ENCODE results near the gene ADAMTS17.

Gene ADAMTS17, protein sequence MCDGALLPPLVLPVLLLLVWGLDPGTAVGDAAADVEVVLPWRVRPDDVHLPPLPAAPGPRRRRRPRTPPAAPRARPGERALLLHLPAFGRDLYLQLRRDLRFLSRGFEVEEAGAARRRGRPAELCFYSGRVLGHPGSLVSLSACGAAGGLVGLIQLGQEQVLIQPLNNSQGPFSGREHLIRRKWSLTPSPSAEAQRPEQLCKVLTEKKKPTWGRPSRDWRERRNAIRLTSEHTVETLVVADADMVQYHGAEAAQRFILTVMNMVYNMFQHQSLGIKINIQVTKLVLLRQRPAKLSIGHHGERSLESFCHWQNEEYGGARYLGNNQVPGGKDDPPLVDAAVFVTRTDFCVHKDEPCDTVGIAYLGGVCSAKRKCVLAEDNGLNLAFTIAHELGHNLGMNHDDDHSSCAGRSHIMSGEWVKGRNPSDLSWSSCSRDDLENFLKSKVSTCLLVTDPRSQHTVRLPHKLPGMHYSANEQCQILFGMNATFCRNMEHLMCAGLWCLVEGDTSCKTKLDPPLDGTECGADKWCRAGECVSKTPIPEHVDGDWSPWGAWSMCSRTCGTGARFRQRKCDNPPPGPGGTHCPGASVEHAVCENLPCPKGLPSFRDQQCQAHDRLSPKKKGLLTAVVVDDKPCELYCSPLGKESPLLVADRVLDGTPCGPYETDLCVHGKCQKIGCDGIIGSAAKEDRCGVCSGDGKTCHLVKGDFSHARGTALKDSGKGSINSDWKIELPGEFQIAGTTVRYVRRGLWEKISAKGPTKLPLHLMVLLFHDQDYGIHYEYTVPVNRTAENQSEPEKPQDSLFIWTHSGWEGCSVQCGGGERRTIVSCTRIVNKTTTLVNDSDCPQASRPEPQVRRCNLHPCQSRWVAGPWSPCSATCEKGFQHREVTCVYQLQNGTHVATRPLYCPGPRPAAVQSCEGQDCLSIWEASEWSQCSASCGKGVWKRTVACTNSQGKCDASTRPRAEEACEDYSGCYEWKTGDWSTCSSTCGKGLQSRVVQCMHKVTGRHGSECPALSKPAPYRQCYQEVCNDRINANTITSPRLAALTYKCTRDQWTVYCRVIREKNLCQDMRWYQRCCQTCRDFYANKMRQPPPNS

DNA sequence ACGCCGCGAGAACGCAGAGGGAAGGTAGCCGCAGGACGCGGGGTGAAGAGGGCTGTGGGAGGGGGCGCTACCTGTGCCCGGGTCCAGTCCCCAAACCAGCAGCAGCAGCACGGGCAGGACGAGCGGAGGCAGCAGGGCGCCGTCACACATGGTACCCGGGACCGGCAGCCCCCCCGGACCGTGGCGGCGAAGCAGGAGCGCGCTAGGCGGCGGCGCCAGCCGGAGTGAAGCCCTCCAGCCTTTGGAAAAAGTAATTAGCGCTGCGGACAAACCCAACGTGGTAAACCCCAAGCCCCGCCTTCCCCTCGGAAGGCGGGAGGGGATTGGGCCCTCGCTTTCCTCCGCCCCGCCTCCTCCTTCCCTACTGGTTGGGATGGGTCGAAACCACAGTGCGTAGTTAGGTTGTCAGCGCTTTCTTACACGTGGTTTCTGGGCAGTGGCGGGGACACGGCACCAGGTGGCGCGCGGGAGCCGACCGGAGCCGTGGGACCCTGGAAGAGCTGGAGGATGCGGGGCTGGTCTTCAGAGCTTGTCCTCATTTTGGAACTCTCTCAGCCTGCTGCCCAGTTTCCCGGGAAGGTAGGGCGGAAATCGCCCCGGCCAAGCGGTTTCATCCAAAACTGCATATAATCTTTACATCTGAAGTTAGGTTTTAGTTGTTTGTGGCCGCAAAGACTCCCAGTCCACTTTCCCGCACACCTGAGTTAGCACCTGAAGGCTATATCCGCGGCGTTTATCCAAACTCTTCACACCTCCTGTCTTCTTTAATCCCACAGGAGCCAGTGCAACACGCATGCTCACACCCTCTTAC lies at the start of gene ADAMTS17:
Gene ADAMTS17, minus strand, starts transcription at position 226 of the 811 bp plus-strand sequence. Its CDS starts 76 bp downstream, at position 150.
- DNase-seq, result peak; percentile 97

DNA sequence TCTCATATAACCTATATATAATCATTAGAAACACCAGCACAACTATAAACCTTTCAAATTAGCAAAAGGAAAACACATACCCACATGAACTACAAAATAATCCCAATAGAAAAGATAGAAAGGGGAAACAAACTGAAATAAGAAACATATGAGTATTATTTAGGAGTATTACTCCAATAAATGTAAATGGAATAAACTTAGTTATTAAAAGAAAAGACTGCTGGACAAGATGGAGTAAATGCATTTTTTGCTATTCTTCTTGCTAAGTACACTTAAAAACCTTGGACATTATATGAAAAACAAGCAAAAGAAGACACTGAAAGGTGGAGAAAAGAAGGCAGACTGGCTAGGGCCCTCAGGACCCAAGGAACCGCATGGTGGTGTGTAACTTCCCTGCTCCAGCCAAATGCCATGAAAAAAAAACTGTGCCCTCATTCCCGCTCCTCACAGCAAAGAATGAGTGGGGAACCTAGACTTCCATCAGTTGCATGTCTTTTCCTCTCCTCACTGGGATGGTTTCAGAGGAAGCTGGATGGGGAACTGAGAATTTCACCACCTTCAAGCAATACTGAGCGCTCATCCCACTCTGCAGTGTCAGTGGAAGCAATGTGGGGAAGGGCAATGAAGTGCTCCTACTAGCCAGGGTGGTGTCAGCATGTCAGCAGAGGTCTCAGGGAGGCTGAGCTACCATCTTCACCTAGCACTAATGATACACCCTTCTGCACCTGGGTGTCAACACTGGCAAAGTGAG lies 43.7 kb upstream of the ADAMTS17 start:
- no peak for DNase-seq

DNA sequence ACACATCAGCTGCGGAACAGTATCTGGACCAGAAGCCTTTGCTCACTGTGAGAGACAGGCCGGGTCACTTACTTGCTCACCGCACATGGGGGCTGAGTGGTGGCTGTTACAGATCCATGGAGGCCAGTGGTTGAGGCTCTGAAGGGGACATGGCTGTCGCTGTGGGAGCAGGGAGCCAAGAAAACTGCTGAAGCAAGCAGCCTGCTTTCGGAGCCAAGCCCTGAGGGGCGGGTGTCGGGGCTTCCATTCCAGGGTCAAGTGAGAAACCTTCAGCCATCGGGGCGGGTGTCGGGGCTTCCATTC lies 42.3 kb upstream of the ADAMTS17 start:
- DNase-seq, result no peak

DNA sequence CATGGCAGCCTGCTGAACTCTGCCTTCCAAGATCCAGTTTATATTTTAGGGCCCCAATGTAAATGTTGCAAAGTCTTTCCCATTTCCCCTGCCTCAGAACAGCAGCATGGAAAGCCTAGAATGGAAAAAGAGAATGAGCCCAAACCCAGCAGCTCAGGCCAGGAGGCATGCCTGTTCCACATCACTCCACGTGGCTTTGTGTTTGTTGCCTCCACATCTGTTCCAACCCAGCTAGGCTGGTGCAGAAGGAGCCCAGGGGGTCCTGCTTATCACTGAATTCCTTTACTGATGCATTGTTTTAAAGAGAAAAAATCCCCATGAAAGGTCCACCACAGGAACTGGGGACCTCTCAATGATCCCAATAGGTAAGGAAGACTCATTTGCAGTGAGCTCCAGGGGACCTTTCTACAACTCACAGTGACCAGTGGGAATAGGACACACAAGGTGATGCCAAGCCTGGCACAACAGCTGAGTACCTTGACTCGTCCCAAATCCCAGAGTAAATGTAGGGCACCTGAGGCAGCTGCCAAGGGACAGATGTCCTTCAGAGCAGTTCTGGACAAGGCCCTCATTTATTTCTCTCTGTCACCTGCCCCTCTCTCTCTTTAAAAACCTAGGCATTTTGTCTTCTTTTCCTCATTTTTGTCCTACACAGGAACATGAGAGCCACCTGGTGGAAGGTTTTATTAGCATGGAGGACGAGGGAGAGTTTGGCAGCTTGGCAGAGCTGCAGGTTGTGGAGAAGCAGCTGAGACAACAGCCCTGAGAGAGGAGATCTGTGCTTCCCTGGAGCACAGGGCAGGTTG lies 41.7 kb upstream of the ADAMTS17 start:
- DNase-seq, result no peak

DNA sequence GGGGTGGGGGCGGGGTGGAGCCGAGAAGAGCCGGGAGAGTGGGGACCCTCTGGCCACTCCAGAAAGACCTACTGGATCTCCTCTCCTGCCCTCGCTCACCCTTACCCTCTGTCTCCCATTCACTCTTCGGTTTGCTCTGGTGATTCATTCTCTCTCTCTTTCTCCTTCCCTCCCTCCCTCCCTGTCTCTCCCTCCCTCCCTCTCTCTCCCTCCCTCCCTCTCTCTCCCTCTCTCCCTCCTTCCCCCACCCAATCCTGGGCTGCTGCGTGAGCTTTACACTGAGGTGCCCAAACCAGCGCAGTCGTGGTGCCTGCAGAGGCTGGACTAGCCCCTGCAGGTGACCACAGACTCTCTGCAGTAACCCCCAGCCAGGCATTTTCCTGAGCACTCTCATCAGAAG lies 32.2 kb upstream of the ADAMTS17 start:
- no peak for DNase-seq

DNA sequence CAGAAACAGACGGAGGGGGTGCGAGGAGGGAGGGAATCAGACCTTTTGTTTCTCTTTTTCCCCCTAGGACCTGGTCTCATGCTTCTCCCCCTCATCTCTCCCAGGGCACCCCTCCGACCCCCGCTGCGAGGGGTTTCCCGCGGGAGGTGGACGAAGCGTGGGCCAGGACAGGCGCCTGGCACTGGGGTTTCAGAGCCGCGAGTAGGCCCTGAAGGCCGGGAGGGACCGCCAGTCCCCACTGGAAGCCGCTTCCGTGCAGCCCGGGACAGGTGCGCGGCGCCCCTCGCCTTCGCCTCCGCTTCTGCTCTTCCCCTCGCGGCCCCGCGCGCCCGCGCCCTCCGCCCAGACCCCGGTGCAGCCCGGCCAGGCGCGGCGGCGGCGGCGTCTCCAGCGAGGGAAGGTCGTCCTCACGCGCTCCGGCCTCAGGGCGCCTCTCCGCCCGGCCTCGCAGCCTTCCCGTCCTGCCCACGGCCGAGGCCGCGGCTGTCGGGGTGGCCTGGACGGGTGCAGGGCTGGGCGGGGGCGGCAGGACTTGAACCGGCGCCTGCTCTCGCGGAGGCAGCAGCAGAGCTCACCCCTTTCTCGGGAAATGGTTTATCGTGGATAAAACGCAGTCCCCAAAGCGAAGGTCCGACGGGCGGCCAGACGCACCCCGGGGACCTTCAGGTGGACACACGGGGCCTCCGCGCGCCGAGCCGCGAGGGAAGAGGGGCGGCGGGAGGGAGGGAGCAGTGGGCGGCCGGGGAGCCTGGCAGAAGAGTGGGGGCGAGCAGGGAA lies 31.5 kb upstream of the ADAMTS17 start:
- no peak for DNase-seq

DNA sequence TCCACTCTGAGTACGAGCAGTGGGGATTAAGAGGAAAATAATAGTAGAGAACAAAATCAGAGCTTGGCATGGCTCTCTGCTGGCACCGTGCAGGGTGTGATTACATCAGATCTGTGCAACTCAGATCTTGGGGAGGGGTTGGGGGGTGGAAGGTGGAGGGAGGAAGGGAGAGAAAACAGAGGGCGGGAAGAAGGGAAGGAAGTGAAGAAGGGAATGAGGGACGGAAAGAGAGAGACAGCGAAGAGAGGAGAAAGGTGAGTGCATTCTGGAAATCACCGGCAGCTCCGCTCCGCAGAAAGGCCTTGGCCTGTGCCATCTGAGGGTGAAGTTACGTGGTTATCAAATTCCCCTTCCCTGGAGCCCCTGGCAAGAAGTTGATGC lies 31.0 kb upstream of the ADAMTS17 start:
- DNase-seq, result no peak

DNA sequence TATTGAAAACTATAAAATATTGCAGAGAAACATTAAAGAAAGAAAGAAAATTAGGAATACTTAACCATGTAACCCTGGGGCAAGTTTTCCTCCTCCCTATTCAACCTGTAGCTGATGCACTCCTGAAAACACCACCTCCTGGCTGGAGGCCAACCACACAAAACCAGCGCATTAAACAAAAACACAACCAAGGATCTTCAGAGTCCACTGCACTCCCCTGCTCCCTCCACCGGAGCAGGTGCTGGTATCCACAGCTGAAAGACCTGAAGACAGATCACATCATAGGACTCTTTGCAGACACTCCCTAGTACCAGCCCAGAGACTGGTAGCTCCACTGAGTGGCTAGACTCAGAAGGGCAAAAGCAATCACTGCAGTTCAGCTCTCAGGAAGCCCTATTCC lies 13.6 kb upstream of the ADAMTS17 start:
- DNase-seq, result no peak

DNA sequence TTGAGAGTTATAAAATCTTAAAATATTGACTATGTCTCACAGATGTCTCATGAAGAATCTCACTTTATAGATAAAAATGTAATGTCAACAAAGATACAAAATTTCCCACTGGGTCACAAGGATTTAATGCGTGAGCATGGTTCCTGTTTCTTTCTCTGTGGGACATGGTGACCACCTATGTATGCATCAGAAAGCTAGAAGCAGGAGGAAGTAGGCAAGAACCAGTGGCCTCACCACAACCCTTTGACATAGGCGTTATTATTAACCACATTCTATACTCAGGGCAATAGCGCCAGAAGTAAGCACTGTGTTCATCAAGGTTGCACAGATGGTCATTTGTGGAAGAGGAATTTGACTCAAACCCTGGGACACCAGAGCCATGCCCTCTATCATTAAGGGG lies 11.7 kb upstream of the ADAMTS17 start:
- no peak for DNase-seq

DNA sequence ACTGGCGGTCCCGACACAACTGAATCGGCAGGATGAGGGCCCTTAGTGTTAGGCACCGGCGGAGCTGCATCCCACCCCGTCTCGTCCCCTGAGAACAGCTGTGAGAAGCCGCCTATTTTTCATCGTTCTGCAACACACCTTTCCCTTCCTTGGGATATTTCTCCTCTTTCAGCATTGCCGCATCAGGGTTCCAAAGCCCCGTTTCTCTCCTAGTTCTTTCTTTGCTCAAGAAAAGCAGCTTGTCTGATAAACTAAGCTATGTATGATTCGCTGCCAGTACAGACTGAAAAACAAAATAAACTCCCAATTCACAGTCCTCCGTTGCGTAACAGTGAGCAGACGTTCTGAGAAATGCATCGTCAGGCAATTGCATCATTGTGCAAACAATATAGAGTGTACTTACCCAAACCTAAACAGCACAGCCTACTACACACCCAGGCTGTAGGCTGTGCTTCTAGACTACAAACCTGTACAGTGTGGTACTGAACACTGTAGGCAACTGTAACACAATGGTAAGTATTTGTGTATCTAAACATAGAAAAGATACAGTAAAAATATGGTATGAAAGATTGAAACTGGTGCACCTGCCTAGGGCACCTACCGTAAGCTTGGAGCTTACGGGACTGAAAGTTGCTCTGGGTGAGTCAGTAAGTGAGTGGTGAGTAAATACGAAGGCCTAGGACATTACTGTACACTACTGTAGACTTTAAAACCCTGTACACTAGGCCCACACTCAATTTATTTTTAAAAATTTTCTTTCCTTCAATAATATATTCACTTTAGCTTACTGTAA lies 8.9 kb upstream of the ADAMTS17 start:
- no peak for DNase-seq

DNA sequence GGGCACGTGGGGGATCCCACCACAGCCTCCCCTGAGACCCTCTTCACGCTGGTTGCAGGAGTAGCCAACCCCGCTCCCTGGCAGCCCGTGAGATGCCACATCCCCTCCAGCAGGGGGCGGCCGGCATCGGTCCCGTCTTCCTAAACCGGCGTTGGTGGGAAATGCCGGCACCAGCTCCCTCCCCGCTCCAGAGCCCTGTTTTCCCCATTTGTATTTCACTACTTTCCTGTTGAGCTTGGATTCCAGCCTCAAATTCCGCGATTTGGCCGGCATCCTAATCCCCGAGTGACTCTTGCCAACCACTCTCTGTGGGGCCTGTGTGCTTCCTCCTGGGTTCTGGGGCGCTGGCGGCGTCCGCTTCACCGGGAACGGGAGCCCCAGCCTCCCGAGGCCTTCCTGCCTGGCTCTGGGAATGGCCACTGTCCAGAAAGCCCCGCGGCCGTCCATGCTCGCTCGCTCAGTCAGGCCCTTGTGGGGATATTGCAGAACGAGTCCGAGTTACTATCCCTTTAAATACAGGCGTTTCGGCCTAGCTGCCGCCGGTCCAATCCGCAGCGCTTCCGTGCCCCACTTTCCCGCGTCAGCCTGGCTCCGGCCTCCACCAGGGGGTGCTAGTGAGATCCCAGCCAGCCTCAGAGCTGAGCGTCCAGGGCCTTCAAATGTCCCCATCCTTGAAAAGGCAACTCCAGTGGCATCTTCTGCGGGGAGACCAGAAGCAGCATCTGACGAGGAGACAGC lies 8.1 kb upstream of the ADAMTS17 start:
- DNase-seq, result peak; percentile 95

DNA sequence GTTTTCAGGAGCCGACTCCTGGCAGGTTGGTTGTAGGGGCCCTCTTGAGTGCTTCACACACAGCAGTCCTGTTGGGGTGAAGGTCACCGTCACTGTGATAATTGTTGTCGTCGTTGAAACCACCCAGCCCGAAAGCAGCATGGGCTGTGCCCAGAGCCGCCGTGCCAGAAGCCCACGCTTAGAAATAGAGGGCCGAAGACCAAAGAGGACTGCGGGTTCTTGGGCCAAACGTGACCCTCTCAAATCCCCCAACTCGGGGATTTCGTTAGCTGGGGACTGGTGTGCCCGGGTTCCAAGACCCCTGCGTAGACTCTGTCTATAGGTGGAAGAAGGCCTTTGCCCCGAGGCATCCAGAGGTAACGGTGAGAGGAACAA lies 7.5 kb upstream of the ADAMTS17 start:
- DNase-seq, result no peak

DNA sequence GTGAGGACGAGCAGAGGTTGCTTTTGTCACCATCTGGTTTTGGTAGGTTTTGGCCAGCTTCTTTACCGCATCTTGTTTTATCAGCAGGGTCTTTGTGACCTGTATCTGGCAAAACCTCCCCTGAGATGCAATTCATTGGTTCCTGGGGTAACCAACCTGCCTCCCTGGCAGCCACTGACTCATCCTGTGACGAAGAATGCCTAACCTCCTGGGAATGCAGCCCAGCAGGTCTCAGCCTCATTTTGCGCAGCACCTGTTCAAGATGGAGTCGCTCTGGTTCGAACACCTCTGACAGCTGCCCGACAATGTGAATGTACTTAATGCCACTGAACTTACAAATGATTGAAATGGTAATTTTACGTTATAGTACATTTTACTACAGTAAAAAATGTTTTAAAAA lies 6.8 kb upstream of the ADAMTS17 start:
- DNase-seq, result no peak

DNA sequence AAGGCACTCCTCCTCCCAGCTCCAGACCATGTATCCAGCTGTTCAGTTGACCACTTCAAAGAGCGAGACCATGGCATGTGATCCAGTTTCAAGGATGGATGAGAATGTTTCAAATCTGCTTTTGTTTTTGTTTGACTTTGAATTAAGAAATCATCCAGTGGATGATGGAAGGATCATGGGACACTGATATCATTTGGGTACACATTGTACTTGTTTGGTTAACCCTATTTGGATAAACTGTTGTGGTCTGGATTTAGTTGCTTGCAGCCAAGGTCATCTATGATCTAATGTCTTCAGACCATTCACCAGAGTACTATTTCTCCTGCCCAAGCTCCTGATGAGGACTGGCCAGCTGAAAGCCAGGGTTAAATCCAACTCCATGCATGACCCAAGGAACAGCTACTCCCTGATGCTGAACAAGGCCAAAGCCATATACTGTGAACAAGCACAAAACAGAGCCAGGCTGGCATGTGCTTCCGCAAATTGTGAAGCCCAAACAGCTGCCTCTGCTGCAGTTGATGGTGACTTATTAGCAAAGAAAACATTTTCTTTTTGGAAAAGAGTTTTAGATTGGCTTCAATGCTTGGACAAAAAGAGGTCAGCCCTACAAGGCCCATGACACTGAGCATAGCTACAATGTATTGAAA lies 5.2 kb upstream of the ADAMTS17 start:
- no peak for DNase-seq

DNA sequence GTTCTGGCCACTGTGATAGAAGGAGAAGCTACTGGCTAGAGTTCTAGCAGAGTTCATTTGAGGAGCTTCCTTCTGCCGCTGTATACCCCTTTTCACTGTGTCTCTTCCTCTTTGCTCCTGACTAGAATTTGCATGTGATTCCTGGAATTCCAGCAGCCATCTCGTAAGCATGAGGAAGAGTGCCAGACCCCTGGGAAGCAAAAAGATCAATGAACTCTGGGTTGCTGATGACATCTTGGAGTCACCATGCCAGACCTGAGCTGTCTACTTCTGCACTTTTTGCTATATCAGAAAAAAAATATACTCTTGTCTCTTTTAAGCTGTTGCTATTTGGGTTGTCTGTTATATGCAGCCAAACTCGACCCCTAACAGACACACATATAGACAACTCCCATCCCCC lies 3.7 kb upstream of the ADAMTS17 start:
- no peak for DNase-seq

DNA sequence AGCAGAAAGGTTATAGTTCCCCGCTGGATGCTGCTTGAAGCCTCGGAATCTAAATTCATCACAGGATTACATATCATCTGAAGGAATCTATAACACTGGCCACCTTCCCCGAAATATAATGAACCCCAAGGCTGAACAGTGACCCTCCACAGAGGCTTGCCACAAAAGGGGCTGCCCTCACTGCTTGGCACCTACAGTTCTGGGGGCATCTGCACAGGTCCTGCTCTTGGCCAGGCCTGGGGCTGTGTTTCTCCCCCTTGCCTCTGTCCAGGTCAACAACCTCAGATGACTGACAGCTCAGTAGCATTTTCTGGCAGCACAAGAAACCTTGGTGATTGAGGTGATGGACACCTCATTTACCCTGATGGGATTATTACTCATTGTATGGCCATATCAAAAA lies 1.5 kb upstream of the ADAMTS17 start:
- DNase-seq, result no peak

DNA sequence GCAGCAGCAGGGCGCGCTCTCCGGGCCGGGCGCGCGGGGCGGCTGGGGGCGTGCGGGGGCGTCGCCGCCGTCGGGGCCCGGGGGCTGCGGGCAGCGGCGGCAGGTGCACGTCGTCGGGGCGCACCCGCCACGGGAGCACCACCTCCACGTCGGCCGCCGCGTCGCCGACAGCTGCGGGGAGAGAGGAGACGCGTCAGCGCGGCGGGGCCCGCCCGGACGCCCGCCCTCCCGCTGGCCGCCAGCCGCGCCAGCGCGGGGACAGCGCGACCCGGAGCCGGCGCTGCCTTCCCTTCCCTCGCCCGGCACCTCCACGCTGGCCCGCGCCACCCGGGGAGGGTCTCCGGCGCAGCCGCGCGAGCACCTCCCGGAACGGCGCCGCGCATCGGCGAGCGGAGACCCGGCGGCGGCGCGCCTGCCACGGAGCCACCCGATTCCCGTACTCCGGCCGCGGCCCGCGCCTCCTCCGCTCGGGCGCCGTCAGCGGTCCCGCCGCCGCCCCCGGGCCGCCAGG lies 481 bp downstream of the ADAMTS17 start:
- DNase-seq, result peak; percentile 73

DNA sequence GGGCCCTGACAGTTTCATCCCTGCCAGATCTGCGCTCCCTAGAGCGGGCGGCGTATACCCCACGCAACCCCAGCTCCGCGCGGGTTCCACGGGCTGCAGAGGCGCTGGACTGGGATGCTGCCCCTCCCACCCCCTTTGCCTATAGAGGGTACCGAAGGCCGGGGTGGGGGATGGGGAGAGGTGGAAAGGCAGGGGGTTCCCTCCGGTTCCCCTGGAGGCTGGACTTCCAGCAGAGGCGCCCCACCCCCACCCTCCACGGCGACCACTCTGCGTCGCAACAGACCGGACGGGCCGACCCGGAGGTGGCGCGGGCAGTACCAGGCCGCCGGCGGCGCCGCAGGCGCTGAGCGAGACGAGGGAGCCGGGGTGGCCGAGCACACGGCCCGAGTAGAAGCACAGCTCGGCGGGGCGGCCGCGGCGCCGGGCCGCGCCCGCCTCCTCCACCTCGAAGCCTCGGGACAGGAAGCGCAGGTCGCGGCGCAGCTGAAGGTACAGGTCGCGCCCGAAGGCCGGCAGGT lies 995 bp downstream of the ADAMTS17 start:
- DNase-seq, result no peak

Data from activated effector memory CD4-positive, alpha-beta T cell treated with anti-CD3 and anti-CD28 coated beads, Interleukin-2, amount 50 U/mL, for 16 hours (primary cell).